Measurements from ENCODE around the gene DHRS1.

DNA sequence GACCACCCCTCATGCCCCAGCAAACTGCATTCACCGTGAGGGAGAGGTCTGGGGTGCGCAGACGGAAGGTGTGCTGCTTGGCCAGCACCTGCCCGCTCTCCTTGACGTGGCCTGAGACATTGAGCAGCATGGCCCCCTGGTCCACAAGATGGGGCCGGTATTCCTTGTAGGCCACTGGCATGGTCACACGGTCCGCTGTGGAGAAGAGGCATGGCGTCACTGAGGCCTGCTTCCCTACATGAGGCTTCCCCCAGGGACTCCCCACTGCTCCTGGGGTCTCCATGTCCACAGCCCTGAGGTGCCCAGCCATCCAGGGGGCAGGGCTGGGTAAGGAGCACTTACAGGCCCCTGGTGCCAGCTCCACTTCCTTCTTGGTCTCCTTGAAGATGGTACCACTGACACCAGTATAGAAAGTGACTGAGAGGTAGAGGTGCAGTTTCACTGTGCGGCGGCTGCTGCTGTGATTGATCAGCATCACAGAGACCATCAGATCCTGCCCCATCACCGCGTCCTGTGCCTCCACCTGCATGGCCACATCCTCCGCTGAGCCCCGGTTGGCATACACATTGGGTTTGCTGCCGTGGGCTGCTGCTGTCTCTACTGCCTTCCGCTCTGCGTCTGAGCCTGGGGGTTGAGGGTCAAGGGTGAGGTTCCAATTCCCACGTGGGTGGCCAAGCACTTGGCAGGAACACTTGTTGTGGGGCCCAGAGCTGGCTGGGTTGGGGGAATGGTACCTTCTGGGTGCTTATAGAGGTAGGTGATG is 44.8 kb downstream of the DHRS1 start:
- TF ChIP-seq TCF7L2 (IDR thresholded peaks at IDR 0.05; ENCODE audit: borderline replicate concordance, extremely low read depth, insufficient read depth, insufficient read length): no peak
- no peak for TF ChIP-seq CEBPB (IDR thresholded peaks at IDR 0.05; ENCODE audit: low read depth)
- TF ChIP-seq, protein P1, sequence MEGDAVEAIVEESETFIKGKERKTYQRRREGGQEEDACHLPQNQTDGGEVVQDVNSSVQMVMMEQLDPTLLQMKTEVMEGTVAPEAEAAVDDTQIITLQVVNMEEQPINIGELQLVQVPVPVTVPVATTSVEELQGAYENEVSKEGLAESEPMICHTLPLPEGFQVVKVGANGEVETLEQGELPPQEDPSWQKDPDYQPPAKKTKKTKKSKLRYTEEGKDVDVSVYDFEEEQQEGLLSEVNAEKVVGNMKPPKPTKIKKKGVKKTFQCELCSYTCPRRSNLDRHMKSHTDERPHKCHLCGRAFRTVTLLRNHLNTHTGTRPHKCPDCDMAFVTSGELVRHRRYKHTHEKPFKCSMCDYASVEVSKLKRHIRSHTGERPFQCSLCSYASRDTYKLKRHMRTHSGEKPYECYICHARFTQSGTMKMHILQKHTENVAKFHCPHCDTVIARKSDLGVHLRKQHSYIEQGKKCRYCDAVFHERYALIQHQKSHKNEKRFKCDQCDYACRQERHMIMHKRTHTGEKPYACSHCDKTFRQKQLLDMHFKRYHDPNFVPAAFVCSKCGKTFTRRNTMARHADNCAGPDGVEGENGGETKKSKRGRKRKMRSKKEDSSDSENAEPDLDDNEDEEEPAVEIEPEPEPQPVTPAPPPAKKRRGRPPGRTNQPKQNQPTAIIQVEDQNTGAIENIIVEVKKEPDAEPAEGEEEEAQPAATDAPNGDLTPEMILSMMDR (IDR thresholded peaks at IDR 0.05 in 2 of 3, conservative IDR thresholded peaks at IDR 0.05 in 1 of 3; ENCODE audit: borderline replicate concordance in 1 of 3, insufficient read depth in 1 of 3, low read depth in 2 of 3, low read length in 2 of 3): no peak

Measured in HCT116 (cell line).